ENCODE measurements around the gene MEN1.

DNA sequence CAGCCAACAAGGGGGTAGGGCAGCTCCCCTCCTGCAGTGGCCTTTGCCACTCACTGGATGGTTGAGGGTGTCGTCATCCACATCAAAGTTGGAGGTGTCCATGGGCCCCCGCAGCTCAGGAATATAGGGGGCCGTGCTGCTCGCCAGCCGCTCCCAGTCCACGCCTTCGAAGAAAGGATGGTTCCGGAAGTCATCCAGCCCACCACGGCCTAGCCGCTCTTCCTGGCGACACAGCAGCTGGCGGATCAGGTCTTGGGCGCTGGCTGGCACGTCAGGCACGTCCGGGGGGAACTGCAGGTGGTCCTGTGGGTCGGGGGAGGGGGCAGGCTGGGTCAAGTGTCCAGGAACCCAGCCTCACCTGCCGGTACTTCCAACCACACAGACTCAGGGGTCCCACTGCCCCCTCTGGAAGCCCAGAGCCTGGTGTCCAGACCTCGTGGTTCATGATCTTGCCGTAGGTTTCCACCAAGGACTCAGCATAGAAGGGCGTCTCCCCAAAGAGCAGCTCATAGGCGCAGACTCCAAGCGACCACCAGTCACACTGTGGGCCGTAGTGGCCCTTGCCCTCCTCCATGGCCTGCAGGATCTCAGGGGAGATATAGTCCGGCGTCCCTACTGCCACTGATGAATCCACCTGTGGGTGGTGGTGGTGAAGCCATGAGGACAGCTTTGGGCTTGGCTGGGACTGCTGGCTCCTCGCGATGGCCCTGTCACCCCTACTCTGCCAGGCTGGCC lies 28.4 kb upstream of the MEN1 start:
- TF ChIP-seq, protein P1, sequence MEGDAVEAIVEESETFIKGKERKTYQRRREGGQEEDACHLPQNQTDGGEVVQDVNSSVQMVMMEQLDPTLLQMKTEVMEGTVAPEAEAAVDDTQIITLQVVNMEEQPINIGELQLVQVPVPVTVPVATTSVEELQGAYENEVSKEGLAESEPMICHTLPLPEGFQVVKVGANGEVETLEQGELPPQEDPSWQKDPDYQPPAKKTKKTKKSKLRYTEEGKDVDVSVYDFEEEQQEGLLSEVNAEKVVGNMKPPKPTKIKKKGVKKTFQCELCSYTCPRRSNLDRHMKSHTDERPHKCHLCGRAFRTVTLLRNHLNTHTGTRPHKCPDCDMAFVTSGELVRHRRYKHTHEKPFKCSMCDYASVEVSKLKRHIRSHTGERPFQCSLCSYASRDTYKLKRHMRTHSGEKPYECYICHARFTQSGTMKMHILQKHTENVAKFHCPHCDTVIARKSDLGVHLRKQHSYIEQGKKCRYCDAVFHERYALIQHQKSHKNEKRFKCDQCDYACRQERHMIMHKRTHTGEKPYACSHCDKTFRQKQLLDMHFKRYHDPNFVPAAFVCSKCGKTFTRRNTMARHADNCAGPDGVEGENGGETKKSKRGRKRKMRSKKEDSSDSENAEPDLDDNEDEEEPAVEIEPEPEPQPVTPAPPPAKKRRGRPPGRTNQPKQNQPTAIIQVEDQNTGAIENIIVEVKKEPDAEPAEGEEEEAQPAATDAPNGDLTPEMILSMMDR (conservative IDR thresholded peaks at IDR 0.05; ENCODE audit: low read length): no peak
- no peak for TF ChIP-seq EZH2phosphoT487 (IDR thresholded peaks at IDR 0.05; ENCODE audit: borderline replicate concordance, low read depth, low read length)

Measured in OCI-LY7 (cell line).